Neuronal stem cell (in vitro differentiated cells): ENCODE results near the gene GCC2.

Source experiments
- DNase-seq: peaks from one replicate; pipeline ENCODE4 v3.0.0-alpha.2; 2013; ENCODE audit warnings: low spot score
- H2AFZ ChIP-seq: one replicate; pipeline ENCODE4 v1.6.1; 2013; ENCODE audit warnings: mild to moderate bottlenecking, low read length, inconsistent platforms
- H2AK5ac ChIP-seq: 2 replicates; pipeline ENCODE4 v1.6.1; 2013; ENCODE audit warnings: low read depth, mild to moderate bottlenecking, inconsistent platforms, low read length, moderate library complexity, mixed read lengths
- H2BK120ac ChIP-seq: 2 replicates; pipeline ENCODE4 v1.6.1; 2013; ENCODE audit warnings: low read depth, mild to moderate bottlenecking, inconsistent platforms, low read length, moderate library complexity, mixed read lengths
- H2BK12ac ChIP-seq: one replicate; pipeline ENCODE4 v1.6.1; 2013; ENCODE audit warnings: low read length, inconsistent platforms
- H2BK15ac ChIP-seq: 2 replicates; pipeline ENCODE4 v1.6.1; 2013; ENCODE audit warnings: mild to moderate bottlenecking, low read length, inconsistent platforms, mixed read lengths
- H2BK5ac ChIP-seq: one replicate; pipeline ENCODE4 v1.6.1; 2013; ENCODE audit warnings: inconsistent platforms, mild to moderate bottlenecking, low read length, moderate library complexity
- H3K14ac ChIP-seq: one replicate; pipeline ENCODE4 v1.6.1; 2013; ENCODE audit warnings: low read length, inconsistent platforms
- H3K18ac ChIP-seq: 2 replicates; pipeline ENCODE4 v1.6.1; 2013; ENCODE audit warnings: low read length, inconsistent platforms
- H3K23ac ChIP-seq: 2 replicates; pipeline ENCODE4 v1.6.1; 2013; ENCODE audit warnings: low read depth, mild to moderate bottlenecking, mixed read lengths, low read length, inconsistent platforms; ENCODE audit not compliant: poor library complexity
- H3K27ac ChIP-seq: replicated peaks from 3 replicates; pipeline ENCODE4 v1.5.1; 2013; ENCODE audit warnings: low read length, inconsistent platforms
- H3K27me3 ChIP-seq, 3 experiments: 2 replicates each; pipeline ENCODE4 v1.6.1; 2013; ENCODE audit warnings: low read length in 3 of 3, mild to moderate bottlenecking in 2 of 3, inconsistent platforms in 1 of 3, low read depth in 1 of 3, mixed read lengths in 1 of 3, moderate library complexity in 1 of 3; ENCODE audit not compliant: control insufficient read depth in 3 of 3, insufficient read depth in 3 of 3
- H3K36me3 ChIP-seq, 2 donors: replicated peaks in 1 of 2; 2 replicates each; pipeline ENCODE4 v1.6.1; 2013; ENCODE audit warnings: low read length in 2 of 2; ENCODE audit not compliant: control insufficient read depth in 2 of 2, insufficient read depth in 2 of 2
- H3K4ac ChIP-seq: 2 replicates; pipeline ENCODE4 v1.6.1; 2013; ENCODE audit warnings: inconsistent platforms, mild to moderate bottlenecking, low read length, moderate library complexity
- H3K4me1 ChIP-seq, 2 donors: 1 replicate in 1 of 2; 2 replicates in 1 of 2; pipeline ENCODE4 v1.6.1; 2013; ENCODE audit warnings: low read length in 2 of 2, low read depth in 1 of 2; ENCODE audit not compliant: control insufficient read depth in 2 of 2, insufficient read depth in 1 of 2
- H3K4me2 ChIP-seq: one replicate; pipeline ENCODE4 v1.6.1; 2013; ENCODE audit warnings: mild to moderate bottlenecking, low read length, inconsistent platforms; ENCODE audit not compliant: insufficient read depth, poor library complexity, severe bottlenecking
- H3K4me3 ChIP-seq, 2 donors: 2 replicates each; pipeline ENCODE4 v1.5.1; 2013; ENCODE audit warnings: low read length in 2 of 2, mild to moderate bottlenecking in 2 of 2, inconsistent platforms in 1 of 2, moderate library complexity in 1 of 2
- H3K79me1 ChIP-seq: one replicate; pipeline ENCODE4 v1.6.1; 2013; ENCODE audit warnings: low read depth, mild to moderate bottlenecking, inconsistent platforms, low read length, moderate library complexity
- H3K9ac ChIP-seq: one replicate; pipeline ENCODE4 v1.6.1; 2013; ENCODE audit warnings: mild to moderate bottlenecking, low read depth, low read length, inconsistent platforms; ENCODE audit not compliant: poor library complexity
- H3K9me3 ChIP-seq, 2 donors: replicated peaks in 1 of 2; 2 replicates each; pipeline versions ENCODE3 to v1.6.1; 2013; ENCODE audit warnings: low read length in 2 of 2, mild to moderate bottlenecking in 2 of 2, inconsistent platforms in 1 of 2, low read depth in 1 of 2, mixed read lengths in 1 of 2, moderate library complexity in 1 of 2; ENCODE audit not compliant: control insufficient read depth in 2 of 2, insufficient read depth in 1 of 2
- H4K8ac ChIP-seq: one replicate; pipeline ENCODE4 v1.6.1; 2013; ENCODE audit warnings: low read depth, mild to moderate bottlenecking, inconsistent platforms, low read length, moderate library complexity
- H4K91ac ChIP-seq: one replicate; pipeline ENCODE4 v1.6.1; 2013; ENCODE audit warnings: low read length, low read depth, mild to moderate bottlenecking, inconsistent platforms; ENCODE audit not compliant: poor library complexity
- WGBS, 2 donors: extraction: QIAGEN DNeasy Blood & Tissue Kit; methylation state at CpG; one replicate each; pipeline ENCODE4 v1.1.7; 2013; ENCODE audit warnings: missing lambda C conversion rate in 2 of 2, mixed read lengths in 1 of 2; ENCODE audit not compliant: insufficient read length in 2 of 2, insufficient replicate concordance in 1 of 2; ENCODE audit errors: extremely low coverage in 2 of 2; 5-methylcytosine and 5-hydroxymethylcytosine counted together

GCC2 gene

DNA sequence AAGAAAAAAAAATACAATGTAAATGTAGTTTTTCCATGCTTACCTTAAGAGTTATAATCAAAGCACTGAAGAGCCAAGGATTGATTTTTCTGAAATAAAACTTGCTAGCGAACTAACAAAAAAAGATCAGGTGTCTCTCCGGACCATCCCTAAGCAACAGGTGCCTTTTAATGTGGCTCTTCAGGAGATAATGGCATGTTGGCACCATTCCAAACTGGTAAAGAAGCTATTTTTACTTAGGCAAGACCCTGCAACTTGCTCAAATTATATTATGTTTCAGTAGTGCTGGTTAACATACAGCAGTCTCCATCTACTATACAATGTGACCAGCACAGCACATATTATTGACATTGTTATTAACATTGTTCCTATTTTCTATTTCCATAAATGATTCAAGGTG lies 2.3 kb upstream of the GCC2 start:
- Histone ChIP-seq H3K4me1 (peaks cover 3 to 5% of the 10 kb centered on the region in 2 donors), H2AFZ (no peak overlapping the region), H2BK5ac (no peak overlapping the region), H3K4ac (no peak overlapping the region), H3K27ac (no peak overlapping the region), H2BK12ac (no peak overlapping the region), H3K9me3 (no peaks in the 10 kb centered on the region), H3K18ac (no peak overlapping the region), H2BK120ac (no peak overlapping the region), H2BK15ac (no peak overlapping the region), H4K8ac (no peak overlapping the region), H3K27me3 (no peaks in the 10 kb centered on the region), H4K91ac (no peak overlapping the region), H3K9ac (no peak overlapping the region), H3K79me1 (peaks cover 2% of the 10 kb centered on the region), H2AK5ac (no peak overlapping the region), H3K4me2 (no peak overlapping the region), H3K14ac (no peak overlapping the region), H3K4me3 (no peak overlapping the region), H3K23ac (no peak overlapping the region), H3K36me3 (peaks cover 0 to 9% of the 10 kb centered on the region in 2 donors)
- DNase-seq = no peak
- WGBS, 2 donors = no CpG with 5 or more reads among the region's 2 CpGs

GRCh38 chr2:108447947-108448677 lies 894 bp upstream of the GCC2 start:
- no peak overlapping the region for H4K8ac ChIP-seq
- H3K14ac ChIP-seq = no peak overlapping the region
- no peak for DNase-seq
- H2BK15ac ChIP-seq = no peak overlapping the region
- peak overlapping the region; percentile 90 to 98 for H3K4me3 ChIP-seq
- no peak overlapping the region for H4K91ac ChIP-seq
- H2BK5ac ChIP-seq = no peak overlapping the region
- H3K4me1 ChIP-seq = peaks cover 3 to 5% of the 10 kb centered on the region in 2 donors
- peaks cover 3 to 21% of the 10 kb centered on the region in 2 donors for H3K36me3 ChIP-seq
- no peaks in the 10 kb centered on the region for H3K27me3 ChIP-seq
- no CpG with 5 or more reads among the region's 23 CpGs for WGBS, 2 donors
- peaks cover 2% of the 10 kb centered on the region for H3K79me1 ChIP-seq
- H2AFZ ChIP-seq = peak overlapping the region; percentile 100
- no peak overlapping the region for H2BK12ac ChIP-seq
- no peaks in the 10 kb centered on the region for H3K9me3 ChIP-seq
- H3K18ac ChIP-seq = peak overlapping the region; percentile 76
- no peak overlapping the region for H3K4ac ChIP-seq
- H2AK5ac ChIP-seq = peak overlapping the region; percentile 76
- H3K4me2 ChIP-seq = peak overlapping the region; percentile 71
- H3K9ac ChIP-seq = peak overlapping the region; percentile 83
- no peak overlapping the region for H3K27ac ChIP-seq
- H2BK120ac ChIP-seq = no peak overlapping the region
- peak overlapping the region; percentile 96 for H3K23ac ChIP-seq

DNA sequence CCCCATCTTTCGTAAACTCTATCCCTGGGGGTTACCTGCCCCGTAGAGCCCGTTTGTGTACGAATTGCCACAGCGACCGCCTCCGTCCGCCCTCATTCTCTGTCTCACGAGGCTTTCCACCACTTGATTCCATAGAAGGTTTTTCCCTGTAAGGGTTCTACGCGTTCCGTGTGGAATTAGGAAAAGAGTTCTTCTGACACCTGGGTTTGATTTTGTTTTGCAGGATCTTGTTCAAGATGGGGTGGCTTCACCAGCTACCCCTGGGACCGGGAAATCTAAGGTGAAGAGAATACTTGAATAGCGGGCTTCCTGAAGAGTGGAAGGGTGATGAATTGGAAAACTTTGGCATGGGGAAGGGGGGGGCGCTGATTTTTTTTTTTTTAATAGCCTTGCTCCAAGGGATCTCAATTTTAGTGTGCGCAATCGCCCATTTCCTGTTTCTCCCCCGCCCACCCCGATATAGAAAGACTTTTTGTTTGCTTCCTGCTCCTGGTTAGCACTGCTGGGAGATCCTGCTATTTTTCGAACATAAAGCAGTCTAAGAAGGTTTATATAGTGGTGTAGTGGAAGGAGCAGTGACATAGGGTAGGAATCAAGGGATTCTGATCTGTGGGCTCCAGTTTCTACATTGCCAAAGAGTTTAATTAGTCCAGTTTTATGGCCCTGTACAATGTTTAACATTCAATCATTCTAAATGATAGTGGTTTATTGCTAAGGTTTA lies 564 bp downstream of the GCC2 start:
- Histone ChIP-seq H2AK5ac (no peak overlapping the region), H3K9ac (peak overlapping the region; percentile 94), H3K79me1 (peaks cover 2% of the 10 kb centered on the region), H2BK120ac (no peak overlapping the region), H2BK5ac (no peak overlapping the region), H3K4me2 (peak overlapping the region; percentile 69), H2BK12ac (no peak overlapping the region), H3K23ac (peak overlapping the region; percentile 96), H2AFZ (peak overlapping the region; percentile 100), H3K14ac (peak overlapping the region; percentile 38), H4K8ac (peak overlapping the region; percentile 82), H3K27ac (peak overlapping the region; percentile 1), H3K27me3 (no peaks in the 10 kb centered on the region), H3K36me3 (peaks cover 6 to 34% of the 10 kb centered on the region in 2 donors), H3K18ac (peak overlapping the region; percentile 91), H3K4ac (no peak overlapping the region), H2BK15ac (peak overlapping the region; percentile 58), H3K4me3 (peak overlapping the region; percentile 90 to 98), H3K4me1 (peaks cover 3 to 5% of the 10 kb centered on the region in 2 donors), H4K91ac (no peak overlapping the region), H3K9me3 (no peaks in the 10 kb centered on the region)
- WGBS, 2 donors = no CpG with 5 or more reads among the region's 20 CpGs
- DNase-seq = no peak

GRCh38 chr2:108450863-108451262 lies 1.9 kb downstream of the GCC2 start:
- H3K4ac ChIP-seq = no peak overlapping the region
- DNase-seq = no peak
- peaks cover 3 to 5% of the 10 kb centered on the region in 2 donors for H3K4me1 ChIP-seq
- no peak overlapping the region for H3K4me2 ChIP-seq
- peaks cover 4% of the 10 kb centered on the region for H3K79me1 ChIP-seq
- no peak overlapping the region for H3K18ac ChIP-seq
- peaks cover 6 to 46% of the 10 kb centered on the region in 2 donors for H3K36me3 ChIP-seq
- no peak overlapping the region for H3K14ac ChIP-seq
- H2AK5ac ChIP-seq = no peak overlapping the region
- H2BK120ac ChIP-seq = no peak overlapping the region
- no peak overlapping the region for H2AFZ ChIP-seq
- WGBS, 2 donors = no CpG with 5 or more reads among the region's 3 CpGs
- H4K8ac ChIP-seq = no peak overlapping the region
- H3K23ac ChIP-seq = no peak overlapping the region
- H3K9ac ChIP-seq = no peak overlapping the region
- H3K9me3 ChIP-seq = peaks cover 0 to 8% of the 10 kb centered on the region in 2 donors
- H2BK12ac ChIP-seq = no peak overlapping the region
- no peak overlapping the region for H2BK15ac ChIP-seq
- no peak overlapping the region for H2BK5ac ChIP-seq
- no peak overlapping the region for H3K4me3 ChIP-seq
- no peak overlapping the region for H3K27ac ChIP-seq
- no peaks in the 10 kb centered on the region for H3K27me3 ChIP-seq
- H4K91ac ChIP-seq = no peak overlapping the region
